ENCODE results near the gene LIN37. TPM values are rescaled to one million over a fixed set of nuclear protein-coding genes. Genes with fewer than 3 reads are reported as not detected.

LIN37 gene
- total RNA-seq, 1 donor from 2014 or later, result 13.1 TPM

DNA sequence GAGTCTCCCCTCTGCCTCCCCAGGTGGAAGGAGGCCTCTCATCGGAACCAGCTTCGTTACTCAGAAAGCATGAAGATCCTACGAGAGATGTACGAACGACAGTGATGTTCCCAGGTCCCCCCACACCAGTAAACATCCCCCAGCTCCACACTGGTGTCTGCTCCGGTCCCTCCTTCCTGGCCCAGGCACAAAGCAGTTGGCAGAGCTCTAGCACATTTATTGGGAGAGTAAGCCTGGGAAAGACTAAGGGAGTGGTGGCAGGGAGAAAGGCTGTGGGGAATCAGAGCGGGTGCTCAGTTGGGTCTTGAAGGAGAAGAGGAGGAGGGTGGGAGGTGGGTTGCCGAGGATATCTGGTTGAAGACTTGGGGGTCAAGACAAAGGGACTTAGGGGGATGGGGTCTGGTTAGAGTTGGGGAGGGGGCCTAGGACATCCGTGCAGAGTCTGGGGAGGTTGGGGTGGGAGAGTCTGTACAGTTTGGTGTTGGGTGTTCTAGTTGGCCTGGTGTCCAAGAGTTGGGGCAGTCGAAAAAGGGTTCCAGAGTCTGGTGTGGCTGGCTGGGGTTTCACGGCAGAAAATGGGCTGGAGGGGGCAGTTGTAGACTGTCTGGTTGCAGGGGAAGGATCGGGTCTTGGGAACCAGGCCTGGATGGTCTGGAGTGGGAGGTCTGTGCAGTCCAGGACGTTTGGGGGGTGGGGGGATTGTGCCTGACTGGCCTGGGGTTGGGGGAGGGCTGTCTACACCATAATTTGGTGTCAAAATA is 6.2 kb downstream of the LIN37 start:
- H3K27ac Mint-ChIP-seq, result no peak overlapping the region
- no peaks in the 10 kb centered on the region for H3K9me3 Mint-ChIP-seq (ENCODE audit: low read depth)
- H3K27me3 Mint-ChIP-seq, result peaks cover 20% of the 10 kb centered on the region
- H3K4me3 Mint-ChIP-seq (ENCODE audit: low read depth), result no peak overlapping the region
- H3K36me3 Mint-ChIP-seq (ENCODE audit: insufficient read depth), result peaks cover 13% of the 10 kb centered on the region
- no peak for DNase-seq (ENCODE audit: low spot score, unreplicated experiment)
- H3K4me1 Mint-ChIP-seq (ENCODE audit: low read depth), result peaks cover 13% of the 10 kb centered on the region
- TF ChIP-seq, protein P1, sequence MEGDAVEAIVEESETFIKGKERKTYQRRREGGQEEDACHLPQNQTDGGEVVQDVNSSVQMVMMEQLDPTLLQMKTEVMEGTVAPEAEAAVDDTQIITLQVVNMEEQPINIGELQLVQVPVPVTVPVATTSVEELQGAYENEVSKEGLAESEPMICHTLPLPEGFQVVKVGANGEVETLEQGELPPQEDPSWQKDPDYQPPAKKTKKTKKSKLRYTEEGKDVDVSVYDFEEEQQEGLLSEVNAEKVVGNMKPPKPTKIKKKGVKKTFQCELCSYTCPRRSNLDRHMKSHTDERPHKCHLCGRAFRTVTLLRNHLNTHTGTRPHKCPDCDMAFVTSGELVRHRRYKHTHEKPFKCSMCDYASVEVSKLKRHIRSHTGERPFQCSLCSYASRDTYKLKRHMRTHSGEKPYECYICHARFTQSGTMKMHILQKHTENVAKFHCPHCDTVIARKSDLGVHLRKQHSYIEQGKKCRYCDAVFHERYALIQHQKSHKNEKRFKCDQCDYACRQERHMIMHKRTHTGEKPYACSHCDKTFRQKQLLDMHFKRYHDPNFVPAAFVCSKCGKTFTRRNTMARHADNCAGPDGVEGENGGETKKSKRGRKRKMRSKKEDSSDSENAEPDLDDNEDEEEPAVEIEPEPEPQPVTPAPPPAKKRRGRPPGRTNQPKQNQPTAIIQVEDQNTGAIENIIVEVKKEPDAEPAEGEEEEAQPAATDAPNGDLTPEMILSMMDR (IDR thresholded peaks at IDR 0.05; ENCODE audit: unreplicated experiment), result no peak

DNA sequence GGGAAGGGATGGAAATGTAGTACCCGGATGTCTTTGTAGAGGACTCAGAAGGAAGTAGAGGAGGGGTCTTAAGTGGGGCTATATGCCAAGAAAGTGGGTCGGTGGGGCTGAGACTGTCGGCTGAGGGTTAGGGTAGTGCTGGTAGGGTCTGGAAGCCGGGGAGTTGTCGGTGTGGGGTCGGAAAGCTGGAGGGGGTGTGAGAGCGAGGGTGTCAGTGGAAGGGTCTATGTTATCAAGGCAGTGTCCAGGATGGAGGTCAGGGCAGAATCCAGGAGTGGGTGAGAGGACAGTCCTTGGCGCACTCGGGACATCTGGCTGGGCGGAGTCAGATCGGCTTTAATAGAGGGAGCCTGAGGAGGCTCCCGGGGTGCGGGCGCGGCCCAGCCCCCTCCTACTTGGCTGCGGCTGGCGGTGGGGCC is 6.8 kb downstream of the LIN37 start:
- Mint-ChIP-seq H3K27me3 (peaks cover 20% of the 10 kb centered on the region), H3K9me3 (ENCODE audit: low read depth) (no peaks in the 10 kb centered on the region), H3K36me3 (ENCODE audit: insufficient read depth) (peaks cover 13% of the 10 kb centered on the region), H3K4me3 (ENCODE audit: low read depth) (no peak overlapping the region), H3K27ac (no peak overlapping the region), H3K4me1 (ENCODE audit: low read depth) (peaks cover 12% of the 10 kb centered on the region)
- DNase-seq (ENCODE audit: low spot score, unreplicated experiment), result no peak
- TF ChIP-seq, protein P1 (IDR thresholded peaks at IDR 0.05; ENCODE audit: unreplicated experiment), result no peak

DNA sequence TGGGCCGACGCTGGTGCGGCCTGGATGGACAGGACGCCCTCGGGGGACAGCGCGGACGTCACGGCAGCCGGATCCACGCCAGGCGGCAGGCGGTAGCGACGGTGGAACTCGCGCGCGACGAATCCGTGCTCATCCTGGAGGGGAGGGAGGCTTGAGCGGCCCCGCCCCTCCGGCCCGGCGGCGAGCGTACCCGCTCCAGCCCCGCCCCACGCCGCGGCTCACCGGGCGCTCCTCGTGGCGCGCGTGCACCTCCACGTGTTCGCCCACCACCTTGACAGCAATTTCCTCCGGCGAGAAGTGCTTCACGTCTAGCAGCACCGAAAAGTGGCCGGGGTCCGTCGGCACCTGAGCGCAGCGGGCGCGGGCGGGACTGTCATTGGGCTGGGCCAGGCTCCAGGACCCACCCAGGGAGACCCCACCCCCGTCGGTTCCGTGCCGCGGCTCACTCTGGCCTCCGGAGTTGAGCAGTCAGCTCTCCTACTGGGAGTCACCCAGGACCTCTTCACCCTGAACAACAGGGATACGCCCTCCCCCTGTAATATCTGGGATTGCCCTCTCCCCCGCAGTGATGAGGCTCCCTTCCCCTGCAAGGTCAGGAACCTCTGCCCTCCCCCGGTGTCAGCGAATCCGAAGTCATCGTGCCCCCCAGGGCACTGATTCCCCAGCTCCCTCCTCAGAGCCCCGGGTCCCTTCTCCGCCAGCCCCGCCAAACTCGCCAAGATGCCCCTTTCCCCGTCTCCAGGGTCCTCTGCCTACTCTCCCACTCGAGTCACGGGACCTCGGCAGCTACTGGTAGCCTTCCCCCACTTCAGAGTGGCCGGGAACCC is 7.4 kb downstream of the LIN37 start:
- TF ChIP-seq, protein P1 (IDR thresholded peaks at IDR 0.05; ENCODE audit: unreplicated experiment), result no peak
- Mint-ChIP-seq H3K4me1 (ENCODE audit: low read depth) (peaks cover 12% of the 10 kb centered on the region), H3K27me3 (peaks cover 20% of the 10 kb centered on the region), H3K27ac (peak overlapping the region; percentile 6), H3K4me3 (ENCODE audit: low read depth) (peak overlapping the region; percentile 34), H3K36me3 (ENCODE audit: insufficient read depth) (peaks cover 13% of the 10 kb centered on the region), H3K9me3 (ENCODE audit: low read depth) (no peaks in the 10 kb centered on the region)
- no peak for DNase-seq (ENCODE audit: low spot score, unreplicated experiment)

DNA sequence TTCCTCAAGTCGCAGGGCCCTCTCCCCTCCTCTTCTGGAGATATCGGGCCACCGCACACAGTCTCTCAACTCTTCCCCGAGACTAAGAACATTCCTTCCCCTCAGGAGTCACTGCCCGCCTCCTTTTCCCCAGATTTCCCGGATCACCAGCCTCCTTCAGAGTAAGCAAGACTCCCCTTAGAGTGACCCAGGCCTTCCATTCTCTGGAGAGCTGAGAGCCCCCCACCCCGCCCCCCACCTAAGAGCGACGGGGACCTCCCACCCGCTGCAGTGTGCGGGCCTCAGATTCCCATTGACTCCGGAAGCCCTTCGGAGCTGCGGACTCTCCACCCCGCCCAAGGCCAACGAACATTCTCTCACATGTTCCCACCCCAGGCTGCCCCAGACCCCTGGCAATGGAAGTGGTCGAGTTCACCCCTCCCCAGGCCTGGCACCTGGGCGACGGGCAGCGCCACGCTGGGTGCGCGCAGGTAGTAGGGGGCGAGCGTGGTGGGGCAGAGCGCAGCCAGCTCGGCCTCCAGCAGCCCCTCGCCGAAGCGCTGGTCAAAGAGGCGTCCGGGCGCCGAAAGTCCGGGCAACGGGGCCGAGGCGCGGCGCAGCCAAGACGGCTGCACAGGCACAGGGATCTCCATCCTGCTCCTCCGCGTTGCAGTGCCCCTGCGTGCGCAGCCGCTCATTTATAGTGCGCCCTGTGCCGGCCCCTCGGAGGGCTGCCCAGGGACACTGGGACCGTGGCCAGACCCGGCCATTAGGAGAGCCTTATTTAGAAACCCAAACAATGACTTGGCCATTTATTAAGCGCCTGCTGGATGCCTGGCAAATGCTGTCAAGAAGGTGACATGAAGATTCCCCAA is 8.2 kb downstream of the LIN37 start, which contains the start of gene HSPB6:
Gene HSPB6 (minus strand): TSS at position 653 of the 854 bp plus-strand sequence. CDS start 21 bp downstream, at position 632.
- H3K4me3 Mint-ChIP-seq (ENCODE audit: low read depth), result peak within 1 kb of the TSS; percentile 94
- DNase-seq (ENCODE audit: low spot score, unreplicated experiment), result no peak
- peaks cover 13% of the 10 kb centered on the region for H3K36me3 Mint-ChIP-seq (ENCODE audit: insufficient read depth)
- H3K27me3 Mint-ChIP-seq, result peaks cover 20% of the 10 kb centered on the region
- H3K27ac Mint-ChIP-seq, result peak within 1 kb of the TSS; percentile 91
- TF ChIP-seq, protein P1 (IDR thresholded peaks at IDR 0.05; ENCODE audit: unreplicated experiment), result no peak
- no peaks in the 10 kb centered on the region for H3K9me3 Mint-ChIP-seq (ENCODE audit: low read depth)
- peaks cover 12% of the 10 kb centered on the region for H3K4me1 Mint-ChIP-seq (ENCODE audit: low read depth)
